GM12878 (cell line): ENCODE measurements around the gene GARS1.

Experiments used
- CEBPB ChIP-seq, 2 experiments: fragments of 150-350 bp in 1 of 2; IDR thresholded peaks; 2 replicates each; pipeline ENCODE4 v1.6.1; 2012 to 2014; ENCODE audit warnings: low read depth in 2 of 2, low read length in 2 of 2, borderline replicate concordance in 1 of 2, inconsistent platforms in 1 of 2
- CHD1 ChIP-seq: IDR thresholded peaks from 2 replicates; pipeline ENCODE4 v1.6.1; 2012; ENCODE audit warnings: low read depth, low read length, improper control_type of control experiment
- CTCF ChIP-seq, 3 experiments: IDR thresholded peaks in 2 of 3; conservative IDR thresholded peaks in 1 of 3; 2 replicates each; pipeline ENCODE4 v1.5.1; 2011; ENCODE audit warnings: low read depth in 3 of 3, low read length in 3 of 3, mild to moderate bottlenecking in 3 of 3, control low read depth in 2 of 3, moderate library complexity in 2 of 3, inconsistent platforms in 1 of 3, mixed read lengths in 1 of 3; ENCODE audit not compliant: control insufficient read depth in 2 of 3, insufficient read depth in 1 of 3; ENCODE audit errors: extremely low read depth in 1 of 3
- TAF1 ChIP-seq: IDR thresholded peaks from 2 replicates; pipeline ENCODE4 v1.6.1; 2011; ENCODE audit warnings: mild to moderate bottlenecking, low read depth, low read length, borderline replicate concordance
- TF ChIP-seq, protein P1 (sequence below): IDR thresholded peaks from 2 replicates; pipeline ENCODE4 v1.6.1; 2012; ENCODE audit warnings: low read depth, low read length, improper control_type of control experiment

GRCh38 chr7:30667172-30667571 lies 72.5 kb downstream of the GARS1 start:
- TF ChIP-seq CEBPB (IDR thresholded peaks at IDR 0.05; ENCODE audit: borderline replicate concordance in 1 of 2, low read depth in 2 of 2, low read length in 2 of 2): no peak
- TF ChIP-seq, protein P1, sequence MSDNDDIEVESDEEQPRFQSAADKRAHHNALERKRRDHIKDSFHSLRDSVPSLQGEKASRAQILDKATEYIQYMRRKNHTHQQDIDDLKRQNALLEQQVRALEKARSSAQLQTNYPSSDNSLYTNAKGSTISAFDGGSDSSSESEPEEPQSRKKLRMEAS: no peak
- TF ChIP-seq CTCF (IDR thresholded peaks at IDR 0.05 in 2 of 3, conservative IDR thresholded peaks at IDR 0.05 in 1 of 3; ENCODE audit: control insufficient read depth in 2 of 3, extremely low read depth in 1 of 3, insufficient read depth in 1 of 3, low read depth in 3 of 3, low read length in 3 of 3): no peak
- TF ChIP-seq TAF1: no peak
- no peak for TF ChIP-seq CHD1
